Upper lobe of right lung (tissue), 1 donor: ENCODE results near the gene OSBP. TPM values are rescaled to one million over a fixed set of nuclear protein-coding genes. Genes with fewer than 3 reads are reported as not detected.

Experiments
- ATAC-seq: fragments of 200-7000 bp; cut with Tn5 transposase; one replicate; pipeline ENCODE4 v1.9.1; 2020; ENCODE audit warnings: mild to moderate bottlenecking, moderate library complexity
- DNase-seq: peaks from one replicate; pipeline ENCODE4 v3.0.0-alpha.2; 2020
- H3K27ac ChIP-seq: fragments of 200-600 bp; one replicate; pipeline ENCODE4 v1.8.0; 2022
- H3K27me3 ChIP-seq: fragments of 200-600 bp; one replicate; pipeline ENCODE4 v1.8.0; 2022; ENCODE audit warnings: mild to moderate bottlenecking
- H3K36me3 ChIP-seq: fragments of 200-600 bp; one replicate; pipeline ENCODE4 v1.8.0; 2022
- H3K4me1 ChIP-seq: fragments of 200-600 bp; one replicate; pipeline ENCODE4 v1.8.0; 2022
- H3K4me3 ChIP-seq: fragments of 200-600 bp; one replicate; pipeline ENCODE4 v1.8.0; 2022; ENCODE audit warnings: mild to moderate bottlenecking
- H3K9me3 ChIP-seq: fragments of 200-600 bp; one replicate; pipeline ENCODE4 v1.8.0; 2022
- CTCF ChIP-seq: fragments of 200-600 bp; IDR thresholded peaks from one replicate; pipeline ENCODE4 v1.8.0; 2022; ENCODE audit warnings: antibody characterized with exemption
- intact Hi-C: fragments of 100-400 bp; cut with DNase I; formaldehyde crosslinking; loops from one replicate; pipeline ENCODE4 v1.11.0; 2022
- total RNA-seq: library from RNA; stranded (reverse); fragmentation: NEBNext Ultra II Directional; extraction: Animal tissue kit (Norgen Biotek cat#: 25700); gene quantifications from one replicate; pipeline ENCODE4 v1.2.1, GENCODE V29; 2021
- donor health status: DM: no; HTN: yes; CAD: no; lungs with severe emphysema.

The OSBP gene
- total RNA-seq, 1 donor from 2014 or later = 39.9 TPM

GRCh38 chr11:59614277-59615119, 1.1 kb downstream of the OSBP start:
- Histone ChIP-seq H3K27ac (peak overlapping the region; percentile 89), H3K4me1 (peaks cover 35% of the 10 kb centered on the region), H3K27me3 (no peaks in the 10 kb centered on the region), H3K4me3 (peak overlapping the region; percentile 85), H3K9me3 (no peaks in the 10 kb centered on the region), H3K36me3 (peaks cover 10% of the 10 kb centered on the region)
- no peak for ATAC-seq
- intact Hi-C loops = no loop called here
- no peak for TF ChIP-seq CTCF
- DNase-seq = no peak

GRCh38 chr11:59611570-59612565, 3.7 kb downstream of the OSBP start:
- H3K27me3 ChIP-seq = no peaks in the 10 kb centered on the region
- H3K27ac ChIP-seq = no peak overlapping the region
- no peak overlapping the region for H3K4me3 ChIP-seq
- no peaks in the 10 kb centered on the region for H3K9me3 ChIP-seq
- DNase-seq = no peak
- no peak for TF ChIP-seq CTCF
- ATAC-seq = no peak
- intact Hi-C loops = no loop called here
- peaks cover 35% of the 10 kb centered on the region for H3K4me1 ChIP-seq
- peaks cover 36% of the 10 kb centered on the region for H3K36me3 ChIP-seq

GRCh38 chr11:59610289-59610688, 5.3 kb downstream of the OSBP start:
- peaks cover 52% of the 10 kb centered on the region for H3K36me3 ChIP-seq

GRCh38 chr11:59607703-59608454, 7.7 kb downstream of the OSBP start:
- intact Hi-C loops = no loop called here
- H3K4me3 ChIP-seq = no peak overlapping the region
- no peak for TF ChIP-seq CTCF
- H3K9me3 ChIP-seq = no peaks in the 10 kb centered on the region
- peaks cover 76% of the 10 kb centered on the region for H3K36me3 ChIP-seq
- DNase-seq (no peak), ATAC-seq (no peak)
- no peak overlapping the region for H3K27ac ChIP-seq
- H3K4me1 ChIP-seq = peaks cover 18% of the 10 kb centered on the region
- H3K27me3 ChIP-seq = no peaks in the 10 kb centered on the region

More at GRCh38 chr11:59610289-59610688, 5.3 kb downstream of the OSBP start:
- ATAC-seq (no peak), DNase-seq (no peak)
- Histone ChIP-seq H3K27ac (no peak overlapping the region), H3K27me3 (no peaks in the 10 kb centered on the region), H3K9me3 (no peaks in the 10 kb centered on the region), H3K4me1 (peaks cover 35% of the 10 kb centered on the region), H3K4me3 (no peak overlapping the region)
- intact Hi-C loops = no loop called here
- TF ChIP-seq CTCF = no peak

- H3K4me3 ChIP-seq = no peak overlapping the region
- H3K4me1 ChIP-seq = no peaks in the 10 kb centered on the region
- no peak for TF ChIP-seq CTCF
- no peaks in the 10 kb centered on the region for H3K9me3 ChIP-seq
- no peaks in the 10 kb centered on the region for H3K27me3 ChIP-seq
- H3K36me3 ChIP-seq = peaks cover 100% of the 10 kb centered on the region
- ATAC-seq (no peak), DNase-seq (no peak)
- intact Hi-C loops = no loop called here
- no peak overlapping the region for H3K27ac ChIP-seq
These were observed 13.1 kb downstream of the OSBP start for GRCh38 chr11:59602432-59602831.
